Ishikawa (cell line): ENCODE results near the gene DENND1A.

Experiments
- CEBPB ChIP-seq: IDR thresholded peaks from 2 replicates; pipeline ENCODE4 v1.6.1; 2012
- CREB1 ChIP-seq: IDR thresholded peaks from 2 replicates; pipeline ENCODE4 v1.6.1; 2012; ENCODE audit warnings: low read depth
- EGR1 ChIP-seq: IDR thresholded peaks from 2 replicates; pipeline ENCODE4 v1.6.1; 2012
- EP300 ChIP-seq: IDR thresholded peaks from 2 replicates; pipeline ENCODE4 v1.6.1; 2012; ENCODE audit warnings: borderline replicate concordance
- FOXM1 ChIP-seq: IDR thresholded peaks from 2 replicates; pipeline ENCODE4 v1.6.1; 2012; ENCODE audit warnings: low read depth, borderline replicate concordance
- MAX ChIP-seq: IDR thresholded peaks from 2 replicates; pipeline ENCODE4 v1.6.1; 2012
- NFIC ChIP-seq: IDR thresholded peaks from 2 replicates; pipeline ENCODE4 v1.6.1; 2012
- RAD21 ChIP-seq: IDR thresholded peaks from 2 replicates; pipeline ENCODE4 v1.6.1; 2012; ENCODE audit warnings: low read depth
- TAF1 ChIP-seq: IDR thresholded peaks from 2 replicates; pipeline ENCODE4 v1.6.1; 2012; ENCODE audit warnings: low read depth, mild to moderate bottlenecking
- TCF12 ChIP-seq: IDR thresholded peaks from 2 replicates; pipeline ENCODE4 v1.6.1; 2012; ENCODE audit warnings: low read depth
- TEAD4 ChIP-seq: IDR thresholded peaks from 2 replicates; pipeline ENCODE4 v1.6.1; 2012
- YY1 ChIP-seq: IDR thresholded peaks from 2 replicates; pipeline ENCODE4 v1.6.1; 2012; ENCODE audit warnings: low read depth
- ZBTB7A ChIP-seq: IDR thresholded peaks from 2 replicates; pipeline ENCODE4 v1.6.1; 2012; ENCODE audit warnings: low read depth
- TF ChIP-seq, protein P1 (sequence below): IDR thresholded peaks from 2 replicates; pipeline ENCODE4 v1.6.1; 2012; ENCODE audit warnings: low read depth, mild to moderate bottlenecking
- TF ChIP-seq, protein P2 (sequence below): IDR thresholded peaks from 2 replicates; pipeline ENCODE4 v1.6.1; 2012

Gene DENND1A

DNA sequence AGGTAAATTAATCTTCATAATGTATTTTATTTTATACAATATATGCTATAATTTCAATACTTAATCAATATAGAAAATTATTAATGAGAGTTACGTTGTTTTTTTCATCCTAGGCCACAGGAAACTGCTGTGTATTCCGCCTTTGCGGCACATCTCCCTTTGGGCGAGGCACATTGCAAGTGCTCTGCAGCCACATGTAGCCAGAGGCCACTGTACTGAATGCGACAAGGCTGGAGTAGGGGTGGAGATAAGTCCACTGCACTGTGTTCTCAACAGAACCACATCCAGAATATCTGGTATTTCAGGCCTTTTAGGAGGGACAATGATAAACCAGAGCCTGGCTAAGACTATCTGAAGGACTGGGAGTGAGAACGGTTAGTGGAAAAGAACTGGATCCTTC is 439.2 kb downstream of the DENND1A start:
- TF ChIP-seq EGR1 (no peak), TAF1 (no peak), YY1 (no peak), NFIC (no peak), MAX (no peak), TEAD4 (no peak), CREB1 (no peak), TCF12 (no peak), ZBTB7A (no peak), FOXM1 (no peak), CEBPB (no peak), RAD21 (no peak), EP300 (no peak)
- TF ChIP-seq, protein P1, sequence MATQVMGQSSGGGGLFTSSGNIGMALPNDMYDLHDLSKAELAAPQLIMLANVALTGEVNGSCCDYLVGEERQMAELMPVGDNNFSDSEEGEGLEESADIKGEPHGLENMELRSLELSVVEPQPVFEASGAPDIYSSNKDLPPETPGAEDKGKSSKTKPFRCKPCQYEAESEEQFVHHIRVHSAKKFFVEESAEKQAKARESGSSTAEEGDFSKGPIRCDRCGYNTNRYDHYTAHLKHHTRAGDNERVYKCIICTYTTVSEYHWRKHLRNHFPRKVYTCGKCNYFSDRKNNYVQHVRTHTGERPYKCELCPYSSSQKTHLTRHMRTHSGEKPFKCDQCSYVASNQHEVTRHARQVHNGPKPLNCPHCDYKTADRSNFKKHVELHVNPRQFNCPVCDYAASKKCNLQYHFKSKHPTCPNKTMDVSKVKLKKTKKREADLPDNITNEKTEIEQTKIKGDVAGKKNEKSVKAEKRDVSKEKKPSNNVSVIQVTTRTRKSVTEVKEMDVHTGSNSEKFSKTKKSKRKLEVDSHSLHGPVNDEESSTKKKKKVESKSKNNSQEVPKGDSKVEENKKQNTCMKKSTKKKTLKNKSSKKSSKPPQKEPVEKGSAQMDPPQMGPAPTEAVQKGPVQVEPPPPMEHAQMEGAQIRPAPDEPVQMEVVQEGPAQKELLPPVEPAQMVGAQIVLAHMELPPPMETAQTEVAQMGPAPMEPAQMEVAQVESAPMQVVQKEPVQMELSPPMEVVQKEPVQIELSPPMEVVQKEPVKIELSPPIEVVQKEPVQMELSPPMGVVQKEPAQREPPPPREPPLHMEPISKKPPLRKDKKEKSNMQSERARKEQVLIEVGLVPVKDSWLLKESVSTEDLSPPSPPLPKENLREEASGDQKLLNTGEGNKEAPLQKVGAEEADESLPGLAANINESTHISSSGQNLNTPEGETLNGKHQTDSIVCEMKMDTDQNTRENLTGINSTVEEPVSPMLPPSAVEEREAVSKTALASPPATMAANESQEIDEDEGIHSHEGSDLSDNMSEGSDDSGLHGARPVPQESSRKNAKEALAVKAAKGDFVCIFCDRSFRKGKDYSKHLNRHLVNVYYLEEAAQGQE = no peak
- TF ChIP-seq, protein P2, sequence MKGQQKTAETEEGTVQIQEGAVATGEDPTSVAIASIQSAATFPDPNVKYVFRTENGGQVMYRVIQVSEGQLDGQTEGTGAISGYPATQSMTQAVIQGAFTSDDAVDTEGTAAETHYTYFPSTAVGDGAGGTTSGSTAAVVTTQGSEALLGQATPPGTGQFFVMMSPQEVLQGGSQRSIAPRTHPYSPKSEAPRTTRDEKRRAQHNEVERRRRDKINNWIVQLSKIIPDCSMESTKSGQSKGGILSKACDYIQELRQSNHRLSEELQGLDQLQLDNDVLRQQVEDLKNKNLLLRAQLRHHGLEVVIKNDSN = no peak

DNA sequence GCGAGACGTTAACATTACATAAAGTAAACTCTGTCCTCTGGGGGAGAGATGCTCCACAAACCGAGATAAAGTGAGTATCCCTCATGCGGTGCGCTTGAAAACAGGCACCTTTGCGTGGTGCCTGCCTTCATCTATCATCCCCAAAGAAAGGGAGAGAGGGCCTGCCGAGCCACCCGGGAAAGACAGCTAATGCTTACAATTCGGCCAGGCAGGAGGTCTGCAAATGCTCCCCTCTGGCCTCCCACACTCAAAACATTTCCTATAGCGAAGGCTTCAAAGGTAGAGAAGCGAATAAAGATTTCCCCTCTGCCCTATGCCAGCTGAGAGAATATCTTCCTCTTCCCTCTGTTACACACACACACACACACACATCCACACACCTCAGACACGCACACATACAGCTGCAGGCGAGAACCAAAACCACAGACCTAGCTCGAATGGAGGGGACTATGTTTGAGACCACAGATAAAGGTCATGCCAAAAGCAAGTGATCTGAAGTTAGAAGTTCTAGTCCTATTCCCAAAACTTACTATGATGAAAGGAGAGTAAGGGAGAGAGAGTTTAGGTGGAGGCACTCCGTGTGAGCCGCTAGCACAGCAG is 441.1 kb downstream of the DENND1A start:
- TF ChIP-seq YY1 (no peak), FOXM1 (no peak), CEBPB (no peak), EP300 (no peak), EGR1 (no peak), MAX (no peak), TCF12 (no peak), RAD21 (no peak), TEAD4 (no peak), CREB1 (no peak)
- TF ChIP-seq, protein P2 = no peak
- TF ChIP-seq, protein P1 = no peak

DNA sequence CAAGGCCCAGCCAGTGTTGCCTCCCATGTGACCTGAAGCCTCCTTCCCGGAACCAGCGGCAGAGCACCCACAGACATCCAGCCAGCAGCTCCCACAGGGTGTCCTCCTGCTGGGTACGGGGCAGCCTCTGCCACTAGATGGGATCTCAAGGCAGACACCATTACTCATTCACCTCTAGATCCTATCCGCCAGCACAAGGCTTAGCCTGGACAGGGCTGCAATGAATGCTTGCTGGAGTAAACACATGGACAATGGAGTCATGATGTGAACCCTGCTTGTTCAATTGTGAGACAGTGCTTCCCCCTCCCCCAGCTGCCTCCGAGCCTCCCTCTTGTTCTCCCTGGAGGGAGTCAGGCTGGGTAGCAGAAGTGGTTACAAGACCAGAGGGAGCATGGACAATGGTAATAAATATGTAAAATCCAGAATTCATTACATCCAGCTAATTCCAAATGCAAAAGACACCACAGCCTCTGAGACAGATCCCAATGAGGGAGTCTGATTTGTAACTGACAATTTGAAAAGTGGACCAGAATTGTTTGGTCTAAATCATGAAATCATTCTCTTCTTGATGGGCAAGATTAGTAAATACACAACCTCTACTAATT is 441.9 kb downstream of the DENND1A start:
- TF ChIP-seq, protein P1 = no peak
- no peak for TF ChIP-seq TEAD4

- TF ChIP-seq TEAD4 (no peak), NFIC (no peak)
These were observed 443.5 kb downstream of the DENND1A start for GRCh38 chr9:123486431-123486830.

GRCh38 chr9:123485216-123485615 is 444.7 kb downstream of the DENND1A start:
- no peak for TF ChIP-seq NFIC
- TF ChIP-seq TCF12 = no peak
- TF ChIP-seq MAX = no peak
- TF ChIP-seq, protein P2 = no peak
- no peak for TF ChIP-seq RAD21
- no peak for TF ChIP-seq ZBTB7A
- no peak for TF ChIP-seq YY1
- TF ChIP-seq FOXM1 = no peak
- no peak for TF ChIP-seq EGR1
- no peak for TF ChIP-seq TEAD4
- no peak for TF ChIP-seq CREB1
- TF ChIP-seq EP300 = no peak
- TF ChIP-seq, protein P1 = no peak
- TF ChIP-seq CEBPB = no peak
- no peak for TF ChIP-seq TAF1
